ENCODE results near the gene CHP2. TPM values are rescaled to one million over a fixed set of nuclear protein-coding genes. Genes with fewer than 3 reads are reported as not detected.

CHP2 gene
- total and polyA plus RNA-seq, 9 of the 15 experiments (the other 6 are each of a cell fraction or from before 2014, with no cell fraction given) = 0.23 to 1.1 (median 0.80) TPM

- TF ChIP-seq ZBTB8A (IDR thresholded peaks at IDR 0.05; ENCODE audit: partially characterized antibody) (no peak), PRDM10 (IDR thresholded peaks at IDR 0.05; ENCODE audit: partially characterized antibody) (no peak), CC2D1A (IDR thresholded peaks at IDR 0.05) (peak; percentile 29; the same call in 1 of the 2 replicates), BRF1 (IDR thresholded peaks at IDR 0.05; ENCODE audit: borderline replicate concordance, extremely low read depth, insufficient read length) (no peak), CTCFL (IDR thresholded peaks at IDR 0.05; ENCODE audit: borderline replicate concordance, insufficient read depth, low read depth, low read length, poor library complexity, severe bottlenecking) (peak; percentile 36), NFATC3 (IDR thresholded peaks at IDR 0.05) (no peak), REST (IDR thresholded peaks at IDR 0.05; ENCODE audit: borderline replicate concordance) (peak; percentile 74; the same call in 1 of the 2 replicates), REST (CRISPR knock-in tag; IDR thresholded peaks at IDR 0.05; ENCODE audit: low read depth) (no peak), MYNN (IDR thresholded peaks at IDR 0.05) (0 out of 2 replicates have a peak, but pooled peaks have one; percentile 43), MYNN (CRISPR knock-in tag; IDR thresholded peaks at IDR 0.05) (no peak), SREBF1 (IDR thresholded peaks at IDR 0.05; ENCODE audit: borderline replicate concordance, low read depth, low read length) (no peak)
Measured at GRCh38 chr16:23801378-23801777, 46.6 kb downstream of the CHP2 start (continued).

Data from K562 (cell line).